Psoas muscle (tissue), 8 donors: ENCODE data around the gene MMD. TPM values are rescaled to one million over a fixed set of nuclear protein-coding genes. Genes with fewer than 3 reads are reported as not detected.
"Not testable (repeated sequence)": the region's sequence is repeated elsewhere in the genome, so short reads cannot be mapped to it uniquely, and the experiment has no call there.

Experiments
- ATAC-seq, 4 donors: fragments of 200-7000 bp; cut with Tn5 transposase; one replicate each; pipeline ENCODE4 v1.9.1; 2020; ENCODE audit warnings: moderate library complexity in 3 of 4, mild to moderate bottlenecking in 2 of 4
- DNase-seq, 2 donors: peaks; one replicate each; pipeline ENCODE4 v3.0.0-alpha.2; 2020
- H3K27ac ChIP-seq: fragments of 200-600 bp; one replicate; pipeline ENCODE4 v1.8.0; 2022
- H3K27me3 ChIP-seq, 3 donors: fragments of 200-600 bp in 1 of 3; one replicate each; pipeline versions ENCODE4 v1.6.1 to v1.8.0; 2013 to 2022; ENCODE audit warnings: low read length in 2 of 3, mild to moderate bottlenecking in 2 of 3, moderate library complexity in 1 of 3; ENCODE audit not compliant: insufficient read depth in 3 of 3
- H3K36me3 ChIP-seq, 2 donors: fragments of 200-600 bp in 1 of 2; one replicate each; pipeline versions ENCODE4 v1.6.1 to v1.8.0; 2013 to 2022; ENCODE audit warnings: low read depth in 1 of 2, mild to moderate bottlenecking in 1 of 2, moderate library complexity in 1 of 2; ENCODE audit not compliant: insufficient read depth in 1 of 2
- H3K4me1 ChIP-seq: fragments of 200-600 bp; one replicate; pipeline ENCODE4 v1.8.0; 2022
- H3K4me3 ChIP-seq: fragments of 200-600 bp; one replicate; pipeline ENCODE4 v1.8.0; 2022; ENCODE audit warnings: mild to moderate bottlenecking
- H3K9me3 ChIP-seq: fragments of 200-600 bp; one replicate; pipeline ENCODE4 v1.8.0; 2022
- CTCF ChIP-seq: fragments of 200-600 bp; IDR thresholded peaks from one replicate; pipeline ENCODE4 v1.8.0; 2022; ENCODE audit warnings: antibody characterized with exemption
- WGBS, 3 donors: extraction: QIAGEN DNeasy Blood & Tissue Kit; methylation state at CpG; one replicate each; pipeline versions ENCODE4 v1.1.6 to v1.1.7; 2013; 5-methylcytosine and 5-hydroxymethylcytosine counted together
- intact Hi-C, 2 donors: fragments of 100-400 bp; cut with DNase I; formaldehyde crosslinking; loops; one replicate each; pipeline versions ENCODE4 v1.11.0 to v1.14.2; 2022
- polyA plus RNA-seq, 3 donors: library from polyadenylated mRNA; stranded (reverse); fragments of 200-250 nt; gene quantifications; one replicate each; pipeline ENCODE4 v1.2.3, GENCODE V29; 2013
- total RNA-seq, 4 donors: library from RNA; stranded (reverse); fragmentation: NEBNext Ultra II Directional in 2 of 4; extraction: Animal tissue kit (Norgen Biotek cat#: 25700) in 2 of 4; gene quantifications; one replicate each; pipeline versions ENCODE4 v1.2.1 to v1.2.4, GENCODE V29; 2021 to 2023
- donor health status: healthy with polysubstance abuse.
- donor health status: DM: no; HTN: no; CAD: no; lungs with moderate emphysema.
- donor health status: Bipolar disorder and iron deficiency.
- donor health status: healthy.
- donor health status: DM: yes; HTN: yes; CAD: no.
- donor health status: DM: no; HTN: no; CAD: no.
- donor health status: DM: no; HTN: no; CAD: no.
- donor health status: DM: yes; HTN: yes; CAD: no.

MMD gene
- total and polyA plus RNA-seq, 7 donors = 3.0 to 11.0 (median 6.2) TPM

- 85 to 100% (median 86%) methylated on average over 1 of the region's 1 CpG for WGBS, 3 donors
- DNase-seq (no peak), ATAC-seq (no peak)
- intact Hi-C loops = no loop called here
- H3K4me1 ChIP-seq = peaks cover 16% of the 10 kb centered on the region
- H3K27me3 ChIP-seq = no peaks in the 10 kb centered on the region
- H3K4me3 ChIP-seq = no peak overlapping the region
- H3K9me3 ChIP-seq = no peaks in the 10 kb centered on the region
- H3K27ac ChIP-seq = no peak overlapping the region
- no peaks in the 10 kb centered on the region for H3K36me3 ChIP-seq
- TF ChIP-seq CTCF = no peak
These were observed 29.6 kb upstream of the MMD start for GRCh38 chr17:55451203-55451641.

- no peak overlapping the region for H3K4me3 ChIP-seq
- no peak for DNase-seq
- no peaks in the 10 kb centered on the region for H3K9me3 ChIP-seq
- H3K27me3 ChIP-seq = no peaks in the 10 kb centered on the region
- 90 to 92% (median 92%) methylated on average over 7 of the region's 7 CpGs for WGBS, 3 donors
- no peak overlapping the region for H3K27ac ChIP-seq
- ATAC-seq = no peak
- peaks cover 15% of the 10 kb centered on the region for H3K4me1 ChIP-seq
- H3K36me3 ChIP-seq = no peaks in the 10 kb centered on the region
- TF ChIP-seq CTCF = no peak
- intact Hi-C loops = no loop called here
These were observed 28.7 kb upstream of the MMD start for GRCh38 chr17:55450232-55450825.

- no peak for TF ChIP-seq CTCF
- ATAC-seq = peak in 1 of 4 donors; percentile 17
- no peak for DNase-seq
- Histone ChIP-seq H3K27ac (peak overlapping the region; percentile 42), H3K9me3 (no peaks in the 10 kb centered on the region), H3K36me3 (no peaks in the 10 kb centered on the region), H3K4me1 (peaks cover 5% of the 10 kb centered on the region), H3K4me3 (no peak overlapping the region), H3K27me3 (no peaks in the 10 kb centered on the region)
- intact Hi-C loops = no loop called here
- 19 to 30% (median 21%) methylated on average over 4 of the region's 4 CpGs for WGBS, 3 donors
These were observed 27.0 kb upstream of the MMD start for GRCh38 chr17:55448681-55449080.

GRCh38 chr17:55446581-55447205 is 25.1 kb upstream of the MMD start:
- Histone ChIP-seq H3K27ac (peak overlapping the region; percentile 50), H3K9me3 (no peaks in the 10 kb centered on the region), H3K4me3 (no peak overlapping the region), H3K27me3 (no peaks in the 10 kb centered on the region), H3K36me3 (no peaks in the 10 kb centered on the region), H3K4me1 (peaks cover 5% of the 10 kb centered on the region)
- no peak for TF ChIP-seq CTCF
- intact Hi-C loops = no loop called here
- 63 to 85% (median 81%) methylated on average over 4 of the region's 4 CpGs for WGBS, 3 donors
- no peak for ATAC-seq
- DNase-seq = no peak

- DNase-seq (peak in 1 of 2 donors; percentile 23), ATAC-seq (peak; percentile 46 to 86 (median 79))
- peak overlapping the region; percentile 50 for H3K27ac ChIP-seq
- H3K36me3 ChIP-seq, H3K9me3 ChIP-seq, H3K4me3 ChIP-seq, intact Hi-C loops, H3K4me1 ChIP-seq, H3K27me3 ChIP-seq: not testable (repeated sequence)
- WGBS, 3 donors = 71 to 95% (median 95%) methylated on average over 4 of the region's 4 CpGs
These were observed 24.4 kb upstream of the MMD start for GRCh38 chr17:55446004-55446403.
